Astrocyte of the cerebellum (primary cell): Measurements from ENCODE around the gene N4BP3.
A peak's percentile ranks its signal among the peaks of the same experiment; 100 is the strongest.

Source experiments
- DNase-seq: peaks from one replicate; pipeline ENCODE4 v3.0.0-alpha.2; 2011; ENCODE audit warnings: low read depth
- H3K4me3 ChIP-seq: 2 replicates; pipeline ENCODE4 v1.5.1; 2011; ENCODE audit warnings: mild to moderate bottlenecking, low read depth, low read length, moderate library complexity
- CTCF ChIP-seq: IDR thresholded peaks from 2 replicates; pipeline ENCODE4 v1.5.1; 2012; ENCODE audit warnings: low read length, low read depth, moderate library complexity, mild to moderate bottlenecking; ENCODE audit errors: missing control alignments
- in situ Hi-C: cut with HindIII; loops from 2 replicates; pipeline ENCODE4 v1.10.0; 2017; ENCODE audit warnings: low sequenced_read_pairs

Gene N4BP3

GRCh38 chr5:178114325-178115135 lies 1.2 kb downstream of the N4BP3 start:
- H3K4me3 ChIP-seq = peak overlapping the region; percentile 34

DNA sequence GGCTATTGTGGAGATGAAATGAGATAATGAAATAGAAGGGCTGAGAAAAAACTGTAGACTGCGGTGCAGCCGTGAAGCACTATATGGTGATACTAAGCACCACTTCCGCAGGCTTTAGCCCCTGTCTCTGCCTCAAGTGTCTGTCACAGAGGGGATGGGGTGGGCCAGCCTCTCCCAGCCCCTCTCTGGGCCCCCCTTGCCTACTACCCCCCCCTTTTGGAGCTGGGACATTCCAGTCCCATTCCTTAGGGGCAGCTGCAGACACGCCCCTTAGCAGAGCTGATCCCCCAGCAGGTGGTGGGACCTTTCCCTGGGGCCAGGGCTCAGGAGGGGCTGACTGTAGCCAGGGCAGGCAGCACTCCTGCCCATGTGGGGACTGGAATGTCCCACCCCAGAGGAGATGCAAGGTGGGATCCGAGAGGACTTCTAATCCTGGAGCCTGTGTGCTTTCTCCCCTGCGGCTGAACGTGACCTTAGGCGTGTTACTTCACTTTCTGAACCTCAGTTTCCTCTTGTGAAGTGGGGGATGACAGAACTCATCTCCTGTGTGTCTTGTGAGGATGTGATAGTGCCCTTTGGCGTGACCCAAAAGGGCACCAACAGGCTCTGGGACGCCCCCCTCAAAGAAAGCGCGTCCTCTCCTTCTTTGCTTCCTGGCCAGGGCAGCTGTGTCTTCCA lies 1.9 kb downstream of the N4BP3 start:
- no peak for DNase-seq
- in situ Hi-C loops = no loop called here
- no peak overlapping the region for H3K4me3 ChIP-seq
- TF ChIP-seq CTCF = no peak

More at GRCh38 chr5:178114325-178115135, 1.2 kb downstream of the N4BP3 start:
- no peak for TF ChIP-seq CTCF
- in situ Hi-C loops = no loop called here
- no peak for DNase-seq

DNA sequence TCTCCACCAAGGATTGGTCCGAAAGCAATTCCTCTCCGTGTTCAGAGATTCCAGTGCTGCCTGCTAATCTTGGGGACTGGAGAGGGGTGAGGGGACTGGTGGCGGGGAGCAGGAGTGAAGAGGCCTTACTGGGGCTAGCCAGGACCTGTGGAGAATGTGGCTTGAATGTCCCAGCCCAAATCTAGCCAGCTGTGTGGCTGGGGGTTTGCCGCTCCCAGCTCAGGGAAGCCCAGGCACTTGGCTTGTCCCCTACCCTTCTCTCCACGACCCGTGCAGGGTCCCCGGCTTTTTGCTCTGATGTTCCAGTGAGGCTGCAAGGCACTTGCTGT lies 2.4 kb downstream of the N4BP3 start:
- H3K4me3 ChIP-seq = no peak overlapping the region
- TF ChIP-seq CTCF = no peak
- in situ Hi-C loops = no loop called here
- no peak for DNase-seq

DNA sequence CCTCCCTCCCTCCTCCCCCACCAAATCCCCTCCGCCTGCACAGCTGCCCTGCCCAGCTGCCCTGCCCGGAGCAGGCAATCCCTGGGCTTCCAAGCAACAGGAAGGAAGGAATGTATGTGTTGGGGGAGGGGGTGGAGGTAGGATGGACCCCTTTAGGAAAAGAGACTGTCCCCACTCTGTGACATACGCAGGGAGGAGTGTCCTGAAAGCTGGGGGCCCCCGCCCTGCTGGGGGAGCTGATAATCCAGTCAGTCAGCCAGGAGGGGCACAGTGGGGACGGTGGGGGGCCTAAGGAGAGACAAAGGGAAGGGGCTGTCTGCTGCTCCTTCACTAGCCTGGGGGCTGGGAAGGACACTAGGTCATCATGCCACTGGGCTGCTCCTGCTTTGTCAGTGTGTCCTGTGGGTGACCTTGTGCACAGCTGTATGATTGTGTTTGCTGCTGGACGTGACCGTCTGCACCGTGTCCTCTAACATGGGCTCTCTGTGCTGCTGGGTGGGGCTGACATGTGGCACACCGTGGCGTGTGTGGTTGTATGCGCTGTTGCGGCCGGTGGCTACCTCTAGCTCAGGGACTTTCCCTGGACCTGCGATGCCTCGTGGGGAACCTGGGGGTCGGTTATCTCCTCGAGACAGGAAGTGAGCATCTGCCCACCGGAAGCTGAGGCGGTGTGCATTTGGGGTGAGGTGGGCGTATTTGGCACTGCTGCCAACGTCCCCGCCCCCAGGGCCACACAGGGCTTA lies 3.0 kb downstream of the N4BP3 start:
- DNase-seq = no peak
- no peak for TF ChIP-seq CTCF
- H3K4me3 ChIP-seq = no peak overlapping the region
- in situ Hi-C loops = no loop called here

DNA sequence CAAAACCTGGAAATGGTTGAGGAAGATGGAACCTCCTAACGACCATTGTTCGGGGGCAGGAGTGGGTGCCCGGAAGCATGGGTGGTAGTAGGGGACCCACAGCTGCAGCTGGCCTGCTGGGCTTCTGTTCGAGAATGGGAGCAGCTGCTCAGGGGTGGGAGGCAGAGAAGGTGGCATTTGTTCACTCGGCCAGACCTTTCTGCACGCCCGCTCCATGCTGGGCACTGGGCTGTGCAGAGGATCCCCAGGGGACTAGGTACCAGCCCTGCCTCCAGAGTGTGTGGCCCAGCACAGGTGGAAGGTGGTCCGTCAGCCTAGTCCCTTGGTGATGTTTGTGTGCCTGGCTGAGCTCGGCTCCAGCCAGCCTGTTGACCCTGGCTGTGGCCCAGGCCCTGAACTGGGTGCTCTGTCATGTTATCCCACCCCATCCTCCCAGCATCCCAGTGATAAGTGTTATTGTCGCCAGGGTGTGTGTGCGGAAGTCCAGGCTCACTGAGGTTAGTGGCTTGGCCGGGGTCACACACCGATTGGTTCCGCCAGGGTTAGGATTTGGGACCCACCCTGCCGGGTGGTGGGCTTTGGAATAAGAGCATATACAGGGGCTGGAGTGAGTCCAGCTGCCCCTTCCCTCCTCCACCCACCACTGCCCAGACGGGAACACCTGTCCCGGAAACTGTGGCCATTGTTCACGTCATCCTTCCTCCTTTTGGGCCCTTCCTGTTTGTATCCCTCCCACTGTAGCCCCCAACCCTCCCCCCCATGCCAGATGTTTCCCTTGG lies 4.8 kb downstream of the N4BP3 start:
- no peak for DNase-seq

More for the DNA sequence above, 4.8 kb downstream of the N4BP3 start:
- no peak for TF ChIP-seq CTCF
- in situ Hi-C loops = no loop called here
- no peak overlapping the region for H3K4me3 ChIP-seq
